GM12801 (cell line): ENCODE data around the gene FAM78B.

Experiments
- TF ChIP-seq, protein P1 (sequence below): IDR thresholded peaks from one replicate; pipeline ENCODE4 v1.5.1; 2011; ENCODE audit warnings: control low read depth; ENCODE audit not compliant: insufficient read length; ENCODE audit errors: extremely low read depth

FAM78B gene

DNA sequence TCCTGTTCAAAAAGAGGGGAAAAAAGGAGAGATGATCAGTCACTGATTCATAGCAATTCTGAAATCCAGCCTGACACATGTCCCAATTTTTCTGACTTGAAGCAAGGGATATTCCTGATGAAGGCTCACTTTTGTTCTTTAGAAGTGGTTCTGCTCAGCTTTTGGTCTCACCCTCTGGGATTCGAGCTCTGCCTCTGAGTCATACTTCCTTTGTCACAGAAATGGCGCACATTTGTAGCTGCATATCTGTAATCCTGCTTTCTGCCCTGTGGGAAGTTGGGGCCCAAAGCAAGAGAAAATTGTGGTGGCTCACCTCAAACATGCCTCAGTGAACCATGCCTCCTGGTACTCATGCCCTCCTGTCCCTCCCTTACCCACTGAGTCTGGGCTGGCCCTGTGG lies 22.3 kb upstream of the FAM78B start:
- TF ChIP-seq, protein P1, sequence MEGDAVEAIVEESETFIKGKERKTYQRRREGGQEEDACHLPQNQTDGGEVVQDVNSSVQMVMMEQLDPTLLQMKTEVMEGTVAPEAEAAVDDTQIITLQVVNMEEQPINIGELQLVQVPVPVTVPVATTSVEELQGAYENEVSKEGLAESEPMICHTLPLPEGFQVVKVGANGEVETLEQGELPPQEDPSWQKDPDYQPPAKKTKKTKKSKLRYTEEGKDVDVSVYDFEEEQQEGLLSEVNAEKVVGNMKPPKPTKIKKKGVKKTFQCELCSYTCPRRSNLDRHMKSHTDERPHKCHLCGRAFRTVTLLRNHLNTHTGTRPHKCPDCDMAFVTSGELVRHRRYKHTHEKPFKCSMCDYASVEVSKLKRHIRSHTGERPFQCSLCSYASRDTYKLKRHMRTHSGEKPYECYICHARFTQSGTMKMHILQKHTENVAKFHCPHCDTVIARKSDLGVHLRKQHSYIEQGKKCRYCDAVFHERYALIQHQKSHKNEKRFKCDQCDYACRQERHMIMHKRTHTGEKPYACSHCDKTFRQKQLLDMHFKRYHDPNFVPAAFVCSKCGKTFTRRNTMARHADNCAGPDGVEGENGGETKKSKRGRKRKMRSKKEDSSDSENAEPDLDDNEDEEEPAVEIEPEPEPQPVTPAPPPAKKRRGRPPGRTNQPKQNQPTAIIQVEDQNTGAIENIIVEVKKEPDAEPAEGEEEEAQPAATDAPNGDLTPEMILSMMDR: no peak

DNA sequence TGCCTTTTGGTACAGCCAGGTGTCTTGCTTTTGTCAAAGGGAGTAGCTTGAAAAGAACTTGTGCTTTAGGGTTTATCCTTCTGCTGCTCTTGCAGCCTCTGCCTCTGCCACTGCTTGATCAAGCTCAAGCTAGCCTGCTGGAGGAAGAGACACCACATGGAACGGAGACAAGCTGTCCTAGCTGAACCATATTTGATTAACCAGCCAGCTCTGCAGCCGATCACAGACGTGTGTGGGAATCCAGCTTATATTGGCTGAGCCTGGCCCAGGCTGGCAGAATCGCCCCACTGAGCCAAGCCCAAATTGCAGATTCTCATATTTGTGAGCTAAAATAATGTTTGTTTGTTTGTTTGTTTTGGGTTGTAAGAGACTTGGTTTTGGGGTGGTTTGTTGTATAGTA lies 18.7 kb upstream of the FAM78B start:
- TF ChIP-seq, protein P1: no peak

DNA sequence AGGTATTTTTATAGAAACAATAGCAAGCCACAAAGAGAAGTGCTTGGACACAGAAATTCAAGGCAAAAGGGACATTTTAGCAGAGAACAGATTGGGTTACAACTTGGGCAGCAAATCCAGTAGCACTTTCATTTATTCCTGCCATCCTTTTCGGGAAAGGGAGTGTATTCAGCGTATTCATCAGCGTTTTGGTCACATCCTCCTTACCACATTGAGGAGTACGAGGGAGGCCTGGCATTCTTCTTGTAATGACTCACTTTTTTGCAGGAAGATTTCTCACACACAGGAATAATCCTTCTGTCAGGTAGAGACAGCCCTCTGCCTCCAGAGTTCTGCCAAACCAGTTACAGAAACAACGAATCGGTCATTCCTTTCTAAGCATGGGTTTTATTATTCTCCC lies 18.1 kb upstream of the FAM78B start:
- TF ChIP-seq, protein P1: no peak

DNA sequence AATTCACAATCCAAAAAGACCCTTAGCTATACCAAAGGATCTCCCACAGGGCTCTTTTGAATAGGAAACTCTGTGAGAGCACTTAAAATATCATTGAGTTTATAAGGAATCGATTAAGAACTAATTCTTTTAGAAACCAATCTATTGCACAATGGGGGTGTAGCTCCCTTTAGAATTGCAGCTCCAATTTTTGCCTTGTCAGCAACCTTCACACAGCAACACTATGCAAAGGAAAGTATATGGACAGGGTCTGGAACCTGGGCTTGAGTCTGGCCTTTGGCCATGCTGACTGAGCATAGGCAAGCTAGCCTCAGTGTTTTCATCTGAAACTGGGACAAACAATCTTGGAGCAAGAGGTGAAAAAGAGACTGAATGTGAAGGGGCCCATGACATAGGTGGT lies 17.2 kb upstream of the FAM78B start:
- TF ChIP-seq, protein P1: no peak

DNA sequence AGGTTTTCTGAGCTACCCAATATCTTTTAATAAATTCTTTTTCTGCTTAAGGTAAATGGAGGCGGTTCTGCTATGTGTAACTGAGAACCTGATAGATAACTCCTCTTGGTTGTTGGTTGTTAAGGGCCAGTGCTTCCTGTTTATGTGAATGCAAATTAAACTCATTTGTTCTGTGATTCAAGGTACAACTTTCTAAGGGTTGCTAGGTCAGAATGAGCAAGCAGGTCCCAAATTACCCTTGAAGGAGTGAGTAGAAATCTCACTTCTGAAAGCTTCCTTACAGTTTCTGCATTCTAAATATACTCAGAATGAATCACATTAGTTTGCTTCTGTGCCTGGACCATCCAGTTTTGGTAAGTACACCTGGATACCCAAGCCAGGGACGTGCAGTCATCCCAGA lies 15.5 kb upstream of the FAM78B start:
- TF ChIP-seq, protein P1: no peak

DNA sequence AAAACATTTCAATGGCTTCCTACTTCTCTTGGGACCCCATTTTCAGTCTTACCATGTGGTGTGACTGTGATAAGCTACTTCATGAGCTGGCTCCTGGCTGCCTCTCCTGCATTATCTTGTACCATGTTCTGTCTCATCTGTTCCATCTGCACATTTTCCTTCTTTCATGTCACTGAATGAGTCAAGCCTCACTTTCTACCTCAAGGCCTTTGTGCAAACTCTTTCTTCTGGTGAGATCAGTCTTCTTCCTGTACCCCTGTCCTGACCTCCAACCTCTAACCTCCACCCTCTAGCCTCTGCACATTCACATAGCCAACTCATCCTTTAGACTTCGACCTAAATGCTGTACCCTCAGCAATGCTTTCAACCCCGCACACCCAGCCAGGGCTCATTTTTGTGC lies 9.6 kb upstream of the FAM78B start:
- TF ChIP-seq, protein P1: no peak

DNA sequence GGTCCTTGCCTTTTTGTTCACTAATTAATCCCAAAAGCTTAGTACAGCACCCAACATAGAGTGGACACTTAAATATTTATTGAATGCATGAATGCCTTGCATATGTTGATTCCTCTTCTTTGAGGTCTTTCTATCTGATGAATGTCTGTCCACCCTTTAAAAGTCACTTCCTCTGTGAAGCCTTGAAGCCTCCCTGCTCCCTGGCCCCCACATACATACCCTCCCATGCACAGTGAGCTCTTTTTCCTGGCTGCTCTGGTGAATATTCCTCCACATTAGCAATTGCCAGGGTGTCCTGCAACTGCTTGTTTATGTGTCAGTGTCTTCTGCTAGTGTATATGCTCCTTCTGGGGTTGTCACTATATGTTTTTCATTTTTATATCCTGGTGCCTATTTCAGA lies 8.2 kb upstream of the FAM78B start:
- TF ChIP-seq, protein P1: no peak

DNA sequence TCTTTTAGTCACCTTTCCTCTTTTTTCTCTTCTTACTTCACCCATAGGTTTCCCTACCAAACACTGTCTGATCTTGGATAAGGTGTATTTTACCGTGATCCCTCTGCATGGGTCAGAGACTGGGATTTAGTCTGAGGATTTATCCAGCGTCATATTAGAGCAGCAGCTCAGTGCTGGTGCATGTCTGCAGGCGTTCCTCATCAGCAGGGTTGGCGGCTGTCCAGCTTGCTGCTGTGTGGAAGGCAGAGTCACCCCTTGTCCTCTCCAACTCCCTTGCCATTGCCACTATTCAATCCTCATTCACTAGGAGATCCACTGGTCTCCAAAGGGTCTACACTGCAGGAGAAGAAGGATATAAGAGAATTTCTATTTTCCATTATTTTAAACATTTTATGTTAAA lies 7.3 kb upstream of the FAM78B start:
- TF ChIP-seq, protein P1: no peak
